Sigmoid colon (tissue), 4 donors: ENCODE measurements around the gene NFATC2IP.

Experiments
- EP300 ChIP-seq, 4 donors: sonication (generic); formaldehyde crosslinking; IDR thresholded peaks; one replicate each; pipeline ENCODE4 v1.6.1; 2017; ENCODE audit warnings: antibody characterized with exemption in 4 of 4
- TF ChIP-seq, protein P1 (sequence below), 4 experiments: fragments of 450-650 bp in 3 of 4; fragments of 200-600 bp in 1 of 4; IDR thresholded peaks; one replicate each; pipeline ENCODE4 v1.5.1; 2016 to 2019; ENCODE audit warnings: antibody characterized with exemption in 4 of 4, mild to moderate bottlenecking in 3 of 4, moderate library complexity in 2 of 4

DNA sequence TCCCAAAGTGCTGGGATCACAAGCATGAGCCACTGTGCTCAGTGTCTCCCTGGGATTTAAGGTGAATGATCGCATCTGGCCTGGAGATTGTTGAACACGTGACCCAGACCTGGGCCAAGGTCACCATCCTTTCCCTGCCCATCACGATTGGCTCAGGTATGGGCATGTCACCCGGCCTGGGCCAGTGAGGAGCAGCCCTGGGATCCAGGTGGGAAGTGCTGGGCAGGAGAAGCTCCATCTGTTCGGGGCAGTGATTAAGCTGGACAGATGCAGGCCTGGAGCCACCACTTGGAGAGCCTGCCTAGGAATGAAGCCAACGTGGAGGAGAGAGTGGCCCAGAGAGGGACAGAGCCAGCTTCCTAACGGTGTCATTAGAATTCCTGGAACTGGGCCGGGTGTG, 41.0 kb downstream of the NFATC2IP start:
- TF ChIP-seq, protein P1, sequence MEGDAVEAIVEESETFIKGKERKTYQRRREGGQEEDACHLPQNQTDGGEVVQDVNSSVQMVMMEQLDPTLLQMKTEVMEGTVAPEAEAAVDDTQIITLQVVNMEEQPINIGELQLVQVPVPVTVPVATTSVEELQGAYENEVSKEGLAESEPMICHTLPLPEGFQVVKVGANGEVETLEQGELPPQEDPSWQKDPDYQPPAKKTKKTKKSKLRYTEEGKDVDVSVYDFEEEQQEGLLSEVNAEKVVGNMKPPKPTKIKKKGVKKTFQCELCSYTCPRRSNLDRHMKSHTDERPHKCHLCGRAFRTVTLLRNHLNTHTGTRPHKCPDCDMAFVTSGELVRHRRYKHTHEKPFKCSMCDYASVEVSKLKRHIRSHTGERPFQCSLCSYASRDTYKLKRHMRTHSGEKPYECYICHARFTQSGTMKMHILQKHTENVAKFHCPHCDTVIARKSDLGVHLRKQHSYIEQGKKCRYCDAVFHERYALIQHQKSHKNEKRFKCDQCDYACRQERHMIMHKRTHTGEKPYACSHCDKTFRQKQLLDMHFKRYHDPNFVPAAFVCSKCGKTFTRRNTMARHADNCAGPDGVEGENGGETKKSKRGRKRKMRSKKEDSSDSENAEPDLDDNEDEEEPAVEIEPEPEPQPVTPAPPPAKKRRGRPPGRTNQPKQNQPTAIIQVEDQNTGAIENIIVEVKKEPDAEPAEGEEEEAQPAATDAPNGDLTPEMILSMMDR (IDR thresholded peaks at IDR 0.05), result no peak
- TF ChIP-seq EP300 (IDR thresholded peaks at IDR 0.05), result no peak
